Skin of body (tissue), 2 donors: ENCODE results near the gene HBD. TPM values are rescaled to one million over a fixed set of nuclear protein-coding genes. Genes with fewer than 3 reads are reported as not detected.
"Not testable (repeated sequence)": the region's sequence is repeated elsewhere in the genome, so short reads cannot be mapped to it uniquely, and the experiment has no call there.

ENCODE experiments used
- DNase-seq: peaks from one replicate; lab custom pipeline; 2025; lab: John Stamatoyannopoulos, UW
- total RNA-seq: library from RNA; depleted of rRNA; stranded (reverse); fragments of >200 nt; gene quantifications from one replicate; pipeline ENCODE4 v1.2.3, GENCODE V29; 2014

HBD gene
- total RNA-seq, 1 donor from 2014 or later, result not detected

- DNase-seq, result not testable (repeated sequence)
Observed at GRCh38 chr11:5253440-5253839, 19.2 kb upstream of the HBD start.

GRCh38 chr11:5252919-5253265 lies 18.6 kb upstream of the HBD start:
- DNase-seq, result no peak

- DNase-seq, result no peak
Observed at GRCh38 chr11:5252192-5252918, 18.1 kb upstream of the HBD start.

- no peak for DNase-seq
Observed at GRCh38 chr11:5251746-5252145, 17.5 kb upstream of the HBD start.

GRCh38 chr11:5250543-5251204 lies 16.4 kb upstream of the HBD start:
- no peak for DNase-seq

- DNase-seq, result not testable (repeated sequence)
Observed at GRCh38 chr11:5249807-5250396, 15.6 kb upstream of the HBD start, which contains the start of gene HBG1. TSS of gene HBG1 (minus strand) at chr11:5249857. CDS start at chr11:5249804, 53 bp downstream.

GRCh38 chr11:5248498-5248897 lies 14.2 kb upstream of the HBD start:
- DNase-seq, result not testable (repeated sequence)

GRCh38 chr11:5247472-5248192 lies 13.3 kb upstream of the HBD start:
- DNase-seq, result no peak

- no peak for DNase-seq
Observed at GRCh38 chr11:5246772-5247471, 12.6 kb upstream of the HBD start.

GRCh38 chr11:5245155-5245554 lies 10.9 kb upstream of the HBD start:
- no peak for DNase-seq

- DNase-seq, result no peak
Observed at GRCh38 chr11:5243816-5244180, 9.5 kb upstream of the HBD start.

GRCh38 chr11:5242933-5243815 lies 8.9 kb upstream of the HBD start:
- no peak for DNase-seq

GRCh38 chr11:5242208-5242607 lies 7.9 kb upstream of the HBD start:
- DNase-seq, result no peak

GRCh38 chr11:5241458-5241857 lies 7.2 kb upstream of the HBD start:
- no peak for DNase-seq

- no peak for DNase-seq
Observed at GRCh38 chr11:5240458-5240857, 6.2 kb upstream of the HBD start.

GRCh38 chr11:5240056-5240455 lies 5.8 kb upstream of the HBD start:
- no peak for DNase-seq

- no peak for DNase-seq
Observed at GRCh38 chr11:5239046-5239445, 4.8 kb upstream of the HBD start.

GRCh38 chr11:5238486-5238885 lies 4.2 kb upstream of the HBD start:
- DNase-seq, result no peak

GRCh38 chr11:5237420-5237819 lies 3.1 kb upstream of the HBD start:
- DNase-seq, result no peak

- DNase-seq, result no peak
Observed at GRCh38 chr11:5235364-5236095, 1.2 kb upstream of the HBD start.
